ENCODE measurements around the gene HAGH.
"Not testable (repeated sequence)": the region's sequence is repeated elsewhere in the genome, so short reads cannot be mapped to it uniquely, and the experiment has no call there.

Gene HAGH

DNA sequence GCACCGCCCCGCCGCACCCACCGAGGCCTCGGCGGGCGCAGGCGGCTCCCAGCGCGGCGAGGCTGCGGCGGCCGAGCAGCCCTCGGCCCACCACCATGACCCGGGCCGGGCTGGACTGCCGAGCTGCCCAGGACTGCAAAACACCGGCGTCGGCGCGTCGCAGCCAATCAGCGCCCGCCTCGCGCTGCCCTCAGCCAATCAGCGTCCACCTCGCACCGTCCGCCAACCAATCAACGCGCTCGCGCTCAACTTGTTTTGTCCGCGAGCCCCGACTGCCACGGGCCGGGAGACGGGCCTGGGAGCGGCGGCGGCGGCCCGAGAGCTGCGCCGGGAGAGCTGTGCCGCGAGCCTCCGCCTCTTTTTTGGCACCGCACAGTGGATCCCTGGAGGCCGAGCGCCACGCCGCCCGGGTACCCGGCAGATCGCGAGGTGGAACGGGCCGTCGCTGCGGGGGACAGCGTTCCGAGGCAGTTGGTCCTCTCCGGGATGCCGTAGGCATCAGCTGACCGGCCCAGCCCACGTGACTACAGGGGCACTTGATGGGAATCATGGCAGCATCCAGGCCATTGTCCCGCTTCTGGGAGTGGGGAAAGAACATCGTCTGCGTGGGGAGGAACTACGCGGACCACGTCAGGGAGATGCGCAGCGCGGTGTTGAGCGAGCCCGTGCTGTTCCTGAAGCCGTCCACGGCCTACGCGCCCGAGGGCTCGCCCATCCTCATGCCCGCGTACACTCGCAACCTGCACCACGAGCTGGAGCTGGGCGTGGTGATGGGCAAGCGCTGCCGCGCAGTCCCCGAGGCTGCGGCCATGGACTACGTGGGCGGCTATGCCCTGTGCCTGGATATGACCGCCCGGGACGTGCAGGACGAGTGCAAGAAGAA is at the start of gene HAGH, which contains the start of gene FAHD1:
Gene HAGH, minus strand, starts transcription at position 135 of the 883 bp plus-strand sequence. Its CDS starts 38 bp downstream, at position 97.
Gene FAHD1, plus strand, starts transcription at position 516 of the 883 bp plus-strand sequence. Its CDS starts 33 bp downstream, at position 549.
- in situ Hi-C loops (cut with HindIII; ENCODE audit: low sequenced_read_pairs) = no loop called here

GRCh38 chr16:1876066-1876465 is 49.4 kb upstream of the HAGH start:
- in situ Hi-C loops (cut with HindIII; ENCODE audit: low sequenced_read_pairs) = not testable (repeated sequence)

DNA sequence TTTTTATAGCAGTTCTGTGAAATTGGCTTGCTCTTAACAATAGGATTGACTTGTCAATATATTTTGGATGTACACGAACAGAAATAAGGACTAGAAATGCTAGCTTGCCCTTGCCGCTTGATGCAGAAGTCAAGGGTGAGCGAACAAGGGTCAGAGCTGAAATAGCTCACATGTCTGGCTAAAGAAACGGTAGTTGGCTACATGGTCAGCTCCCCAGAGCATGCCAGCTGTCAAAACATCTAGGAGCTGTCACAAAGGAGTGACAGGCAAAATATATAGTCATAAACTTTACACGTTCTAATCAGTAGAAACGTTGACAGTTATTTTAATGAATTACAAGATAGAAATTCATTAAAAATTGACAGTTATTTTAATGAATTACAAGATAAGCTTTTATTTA is 48.2 kb upstream of the HAGH start:
- in situ Hi-C loops (cut with HindIII; ENCODE audit: low sequenced_read_pairs) = no loop called here

DNA sequence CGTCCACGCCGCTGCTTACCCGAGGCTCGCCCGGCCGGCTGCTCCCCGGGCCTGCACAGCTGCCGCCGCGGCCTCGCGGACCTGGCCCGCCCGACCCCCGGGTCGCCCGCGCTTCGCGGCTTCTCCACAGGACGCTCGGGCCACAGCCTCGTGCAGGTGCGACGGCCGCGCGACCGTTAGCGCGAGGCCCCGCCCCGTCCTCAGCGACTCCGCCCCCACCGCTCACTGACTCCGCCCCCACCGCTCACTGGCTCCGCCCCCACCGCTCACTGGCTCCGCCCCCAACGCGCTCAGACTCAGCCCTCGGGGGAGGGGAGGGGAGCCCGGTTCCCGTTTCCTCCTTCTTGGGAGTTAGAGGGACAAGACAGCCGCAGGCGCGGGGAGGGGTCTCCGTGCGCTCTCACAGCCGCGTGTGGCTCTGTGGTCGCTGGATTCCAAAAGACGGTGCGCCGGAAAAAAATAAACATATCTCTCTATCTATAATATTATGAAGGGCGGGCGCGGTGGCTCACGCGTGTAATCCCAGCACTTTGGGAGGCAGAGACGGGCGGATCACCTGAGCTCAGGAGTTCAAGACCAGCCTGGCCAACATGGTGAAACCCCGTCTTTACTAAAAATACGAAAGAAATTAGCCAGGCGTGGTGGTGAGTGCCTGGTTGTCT is 45.5 kb upstream of the HAGH start, which contains the start of gene MEIOB:
Gene MEIOB, minus strand, starts transcription at position 191 of the 662 bp plus-strand sequence. CDS start 3,989 bp downstream, outside the sequence.
- in situ Hi-C loops (cut with HindIII; ENCODE audit: low sequenced_read_pairs) = no loop called here

DNA sequence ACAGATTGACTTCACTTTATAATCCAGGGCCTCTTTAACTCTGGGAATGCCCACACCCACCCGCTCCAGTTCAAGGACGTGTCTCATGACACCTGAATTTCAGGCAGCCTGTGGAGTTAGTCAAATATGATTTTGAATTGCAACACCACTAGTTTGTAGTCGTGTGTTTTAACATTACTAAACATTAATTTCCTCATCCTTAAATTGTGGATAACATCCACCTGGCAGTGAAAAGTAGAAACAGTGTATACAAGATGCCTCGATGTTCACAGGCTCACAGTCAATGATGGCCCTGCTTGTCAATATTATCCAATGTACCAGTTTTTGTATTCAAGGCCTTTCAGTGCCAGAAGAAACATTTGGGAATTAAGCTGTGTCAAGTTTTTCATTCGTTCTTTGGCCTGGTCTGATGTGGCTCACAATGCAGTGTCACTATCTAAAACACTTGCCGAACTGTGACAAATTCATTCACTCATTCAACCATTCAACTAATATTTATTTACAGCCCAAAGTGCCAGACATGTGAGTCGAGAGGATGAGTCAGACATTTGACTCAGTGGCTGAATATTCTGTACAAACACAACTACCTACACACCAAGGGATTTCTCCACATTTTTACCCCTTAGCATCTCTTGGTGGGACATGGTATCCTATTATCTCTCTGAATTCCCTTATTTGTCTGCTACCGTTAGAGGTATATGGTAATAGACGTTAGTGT is 43.9 kb upstream of the HAGH start:
- in situ Hi-C loops (cut with HindIII; ENCODE audit: low sequenced_read_pairs) = no loop called here

GRCh38 chr16:1865902-1866690 is 39.5 kb upstream of the HAGH start:
- in situ Hi-C loops (cut with HindIII; ENCODE audit: low sequenced_read_pairs) = no loop called here

GRCh38 chr16:1863681-1864460 is 37.2 kb upstream of the HAGH start:
- in situ Hi-C loops (cut with HindIII; ENCODE audit: low sequenced_read_pairs) = no loop called here

GRCh38 chr16:1862394-1862793 is 35.8 kb upstream of the HAGH start:
- in situ Hi-C loops (cut with HindIII; ENCODE audit: low sequenced_read_pairs) = no loop called here

DNA sequence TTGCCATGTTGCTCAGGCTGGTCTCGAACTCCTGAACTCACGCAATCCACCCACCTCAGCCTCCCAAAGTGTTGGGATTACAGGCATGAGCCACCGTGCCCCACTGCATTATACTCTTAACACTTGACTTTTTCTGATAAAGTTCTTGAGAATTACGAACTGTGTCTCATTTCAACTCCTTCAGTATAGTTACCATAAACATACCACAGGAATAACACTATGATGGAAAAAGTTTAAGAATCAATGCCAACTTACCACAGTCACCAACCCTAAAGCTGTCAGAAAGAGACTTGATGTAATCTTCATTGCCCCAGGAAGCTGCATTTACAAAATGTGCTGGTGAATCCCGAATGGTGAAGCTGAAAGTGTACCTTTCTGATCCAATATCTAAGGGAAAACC is 35.1 kb upstream of the HAGH start:
- in situ Hi-C loops (cut with HindIII; ENCODE audit: low sequenced_read_pairs) = no loop called here

GRCh38 chr16:1859650-1860049 is 33.0 kb upstream of the HAGH start:
- in situ Hi-C loops (cut with HindIII; ENCODE audit: low sequenced_read_pairs) = no loop called here

GRCh38 chr16:1858189-1858865 is 31.7 kb upstream of the HAGH start:
- in situ Hi-C loops (cut with HindIII; ENCODE audit: low sequenced_read_pairs) = no loop called here

- in situ Hi-C loops (cut with HindIII; ENCODE audit: low sequenced_read_pairs) = no loop called here
These were observed 30.9 kb upstream of the HAGH start for GRCh38 chr16:1857433-1858097.

DNA sequence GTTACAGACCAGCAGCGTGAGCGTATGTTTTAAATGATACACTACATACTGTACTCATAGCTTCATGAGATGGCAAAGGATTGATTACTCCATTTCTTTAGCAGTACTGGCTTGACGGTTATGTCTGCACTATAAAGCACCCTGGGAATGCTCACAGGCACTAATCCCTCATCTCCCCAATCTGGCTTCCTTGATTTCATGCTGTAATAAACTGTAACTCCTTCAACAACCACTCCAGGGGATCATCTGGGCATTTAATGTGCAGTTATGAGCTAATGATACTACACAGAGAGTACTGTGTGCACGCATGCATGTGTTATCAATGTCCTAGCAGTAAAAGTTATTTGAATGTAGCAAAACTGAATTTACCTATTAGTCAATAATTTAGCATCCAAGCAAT is 25.2 kb upstream of the HAGH start:
- in situ Hi-C loops (cut with HindIII; ENCODE audit: low sequenced_read_pairs) = no loop called here

DNA sequence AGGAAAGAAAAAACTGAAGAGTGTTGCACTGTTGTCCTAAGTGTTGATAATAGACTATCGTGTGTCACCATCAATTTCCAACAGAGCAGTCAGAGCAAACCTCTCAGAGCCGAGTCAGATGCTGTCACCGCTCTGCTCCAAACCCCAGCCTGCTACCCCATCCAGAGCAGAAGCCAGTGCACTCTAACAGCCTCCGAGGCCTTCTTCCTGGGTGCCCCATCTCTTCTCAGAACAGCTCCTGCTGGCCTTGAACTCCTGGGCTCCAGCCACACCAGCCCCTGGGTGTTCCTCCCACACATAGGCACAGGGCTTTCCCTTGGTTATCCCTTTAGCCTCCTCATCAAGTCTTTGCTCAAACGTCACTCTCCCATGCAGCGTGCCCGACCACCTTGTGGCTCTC is 24.4 kb upstream of the HAGH start:
- in situ Hi-C loops (cut with HindIII; ENCODE audit: low sequenced_read_pairs) = no loop called here

DNA sequence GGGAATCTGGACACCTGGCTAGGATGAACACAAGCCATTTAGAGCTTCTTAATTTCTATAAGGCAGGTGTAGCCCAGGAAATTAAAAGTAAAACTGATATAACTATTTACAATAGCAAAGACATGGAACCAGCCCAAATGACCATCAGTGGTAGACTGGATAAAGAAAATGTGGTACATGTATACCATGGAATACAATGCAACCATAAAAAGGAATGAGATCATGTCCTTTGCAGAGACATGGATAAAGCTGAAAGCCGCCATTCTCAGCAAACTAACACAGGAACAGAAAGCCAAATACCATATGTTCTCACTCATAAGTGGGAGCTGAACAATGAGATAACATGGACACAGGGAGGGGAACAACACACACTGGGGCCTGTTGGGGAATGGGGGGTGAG is 19.8 kb upstream of the HAGH start:
- in situ Hi-C loops (cut with HindIII; ENCODE audit: low sequenced_read_pairs) = no loop called here

DNA sequence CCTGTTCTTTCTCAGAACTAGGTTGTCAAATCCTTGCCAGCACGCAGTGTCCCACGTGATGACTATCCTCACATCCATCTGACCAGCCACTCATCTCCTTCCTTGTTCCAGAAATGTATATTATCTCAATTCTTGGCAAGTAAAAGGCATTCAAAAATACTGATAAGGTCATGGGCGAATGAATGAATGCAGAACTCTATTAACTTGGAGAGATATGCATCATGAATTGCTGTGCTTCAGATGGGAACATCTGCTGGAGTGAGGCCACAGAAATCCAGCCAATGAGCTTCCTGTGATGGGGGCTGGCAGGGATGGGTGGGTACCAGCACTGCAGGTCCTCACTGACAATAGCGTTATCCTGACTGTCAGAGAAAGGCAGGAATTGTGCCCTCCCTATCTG is 19.4 kb upstream of the HAGH start:
- in situ Hi-C loops (cut with HindIII; ENCODE audit: low sequenced_read_pairs) = no loop called here

GRCh38 chr16:1839554-1839953 is 12.9 kb upstream of the HAGH start:
- in situ Hi-C loops (cut with HindIII; ENCODE audit: low sequenced_read_pairs) = no loop called here

GRCh38 chr16:1834096-1834495 is 7.5 kb upstream of the HAGH start:
- in situ Hi-C loops (cut with HindIII; ENCODE audit: low sequenced_read_pairs) = no loop called here

Data from DLD1 (cell line).